Esophagus muscularis mucosa (tissue), 3 donors: ENCODE results near the gene TMEM144.

Source experiments
- CTCF ChIP-seq, 3 experiments: fragments of 200-600 bp in 2 of 3; fragments of 450-650 bp in 1 of 3; sonication (generic) in 2 of 3; IDR thresholded peaks; one replicate each; pipeline ENCODE4 v1.5.1; 2017 to 2019; ENCODE audit warnings: antibody characterized with exemption in 3 of 3, mild to moderate bottlenecking in 2 of 3, moderate library complexity in 1 of 3
- POLR2AphosphoS5 ChIP-seq, 2 donors: sonication (generic); formaldehyde crosslinking; IDR thresholded peaks; one replicate each; pipeline ENCODE4 v1.6.1; 2017; ENCODE audit warnings: antibody characterized with exemption in 2 of 2

DNA sequence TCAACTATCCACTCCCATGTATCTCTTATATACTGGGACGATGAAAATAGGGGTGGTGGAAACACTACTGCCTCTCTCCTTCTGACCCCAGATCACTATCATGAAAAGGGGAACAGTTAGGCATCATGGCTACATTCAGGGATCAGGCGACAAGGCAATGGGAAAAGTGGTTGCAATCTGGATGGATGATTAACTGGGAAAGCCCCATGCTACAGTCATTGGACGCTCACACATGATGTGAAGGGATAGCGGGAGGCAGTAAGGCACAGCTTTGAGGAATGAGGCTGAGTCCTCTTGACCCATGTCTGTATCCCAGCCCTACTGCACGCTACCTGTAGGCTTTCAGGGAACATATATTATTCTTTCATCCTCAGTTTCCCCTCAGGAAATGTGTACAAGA, 47.7 kb upstream of the TMEM144 start:
- TF ChIP-seq CTCF (IDR thresholded peaks at IDR 0.05) (no peak), POLR2AphosphoS5 (IDR thresholded peaks at IDR 0.05) (no peak)
